Colonic mucosa (tissue), 4 donors: Measurements from ENCODE around the gene CEACAM8. TPM values are rescaled to one million over a fixed set of nuclear protein-coding genes. Genes with fewer than 3 reads are reported as not detected.

Experiments
- DNase-seq: peaks from one replicate; pipeline ENCODE4 v3.0.0-alpha.2; 2020
- H3K27ac ChIP-seq: fragments of 200-600 bp; one replicate; pipeline ENCODE4 v1.8.0; 2021
- H3K27me3 ChIP-seq: fragments of 200-600 bp; one replicate; pipeline ENCODE4 v1.8.0; 2021
- H3K36me3 ChIP-seq: fragments of 200-600 bp; one replicate; pipeline ENCODE4 v1.8.0; 2021
- H3K4me1 ChIP-seq: fragments of 200-600 bp; one replicate; pipeline ENCODE4 v1.8.0; 2021; ENCODE audit warnings: mild to moderate bottlenecking
- H3K4me3 ChIP-seq: fragments of 200-600 bp; one replicate; pipeline ENCODE4 v1.8.0; 2021
- H3K9ac ChIP-seq, 2 donors: one replicate each; pipeline ENCODE4 v1.7.0; 2013; ENCODE audit warnings: control low read depth in 2 of 2, low read depth in 2 of 2, low read length in 2 of 2
- H3K9me3 ChIP-seq: fragments of 200-600 bp; one replicate; pipeline ENCODE4 v1.8.0; 2021
- intact Hi-C: fragments of 100-400 bp; cut with DNase I; formaldehyde crosslinking; loops from one replicate; pipeline ENCODE4 v1.14.1; 2022
- total RNA-seq, 2 donors: library from RNA; stranded (reverse); fragmentation: NEBNext Ultra II Directional in 1 of 2; extraction: Animal tissue kit (Norgen Biotek cat#: 25700) in 1 of 2; gene quantifications; one replicate each; pipeline ENCODE4 v1.2.1, GENCODE V29; 2021
- TF ChIP-seq, protein P1 (sequence below): fragments of 200-600 bp; IDR thresholded peaks from one replicate; pipeline ENCODE4 v1.8.0; 2022; ENCODE audit warnings: antibody characterized with exemption, mild to moderate bottlenecking
- donor health status: healthy.
- donor health status: DM: no; HTN: no; CAD: no.
- donor health status: DM: no; HTN: no; CAD: no.

The CEACAM8 gene
- total RNA-seq, 2 donors from 2014 or later, result 0.85 to 2.3 TPM

GRCh38 chr19:42532891-42533290, 61.8 kb downstream of the CEACAM8 start:
- H3K27ac ChIP-seq, result no peak overlapping the region
- H3K36me3 ChIP-seq, result no peaks in the 10 kb centered on the region
- no peak for DNase-seq
- no peaks in the 10 kb centered on the region for H3K27me3 ChIP-seq
- no peaks in the 10 kb centered on the region for H3K9me3 ChIP-seq
- peaks cover 5% of the 10 kb centered on the region for H3K4me1 ChIP-seq
- intact Hi-C loops, result no loop called here
- TF ChIP-seq, protein P1, sequence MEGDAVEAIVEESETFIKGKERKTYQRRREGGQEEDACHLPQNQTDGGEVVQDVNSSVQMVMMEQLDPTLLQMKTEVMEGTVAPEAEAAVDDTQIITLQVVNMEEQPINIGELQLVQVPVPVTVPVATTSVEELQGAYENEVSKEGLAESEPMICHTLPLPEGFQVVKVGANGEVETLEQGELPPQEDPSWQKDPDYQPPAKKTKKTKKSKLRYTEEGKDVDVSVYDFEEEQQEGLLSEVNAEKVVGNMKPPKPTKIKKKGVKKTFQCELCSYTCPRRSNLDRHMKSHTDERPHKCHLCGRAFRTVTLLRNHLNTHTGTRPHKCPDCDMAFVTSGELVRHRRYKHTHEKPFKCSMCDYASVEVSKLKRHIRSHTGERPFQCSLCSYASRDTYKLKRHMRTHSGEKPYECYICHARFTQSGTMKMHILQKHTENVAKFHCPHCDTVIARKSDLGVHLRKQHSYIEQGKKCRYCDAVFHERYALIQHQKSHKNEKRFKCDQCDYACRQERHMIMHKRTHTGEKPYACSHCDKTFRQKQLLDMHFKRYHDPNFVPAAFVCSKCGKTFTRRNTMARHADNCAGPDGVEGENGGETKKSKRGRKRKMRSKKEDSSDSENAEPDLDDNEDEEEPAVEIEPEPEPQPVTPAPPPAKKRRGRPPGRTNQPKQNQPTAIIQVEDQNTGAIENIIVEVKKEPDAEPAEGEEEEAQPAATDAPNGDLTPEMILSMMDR, result no peak
- H3K9ac ChIP-seq, result no peak overlapping the region
- H3K4me3 ChIP-seq, result no peak overlapping the region

- H3K4me1 ChIP-seq, result peaks cover 5% of the 10 kb centered on the region
- intact Hi-C loops, result no loop called here
- TF ChIP-seq, protein P1, result no peak
- no peaks in the 10 kb centered on the region for H3K36me3 ChIP-seq
- no peak overlapping the region for H3K4me3 ChIP-seq
- no peak for DNase-seq
- no peak overlapping the region for H3K9ac ChIP-seq
- no peaks in the 10 kb centered on the region for H3K9me3 ChIP-seq
- no peak overlapping the region for H3K27ac ChIP-seq
- H3K27me3 ChIP-seq, result no peaks in the 10 kb centered on the region
Observed at GRCh38 chr19:42531313-42531712, 63.4 kb downstream of the CEACAM8 start.

Other genes with a start within 250 kb of the CEACAM8 start
- gene CNFN, start 204.6 kb downstream of the CEACAM8 start, total RNA-seq, result 1 to 10 TPM; 4.7 to 5.5 TPM
- gene LIPE, start 167.5 kb downstream of the CEACAM8 start, total RNA-seq, result 10 to 100 TPM in 1 of 2 donors, 1 to 10 TPM in 1; 9.6 to 16.0 TPM
- not detected for gene CXCL17, start 152.0 kb downstream of the CEACAM8 start, total RNA-seq
- gene CEACAM1, start 66.4 kb downstream of the CEACAM8 start, total RNA-seq, result 100 to 1,000 TPM; 251 to 510 TPM
- not detected for gene PSG3, start 145.6 kb upstream of the CEACAM8 start, total RNA-seq
- not detected for gene PSG8, start 170.8 kb upstream of the CEACAM8 start, total RNA-seq